DMS153 treated with DMSO at 0.1 percent for 48 hours (cell line): Measurements from ENCODE around the gene DMD.
"Not testable (repeated sequence)": the region's sequence is repeated elsewhere in the genome, so short reads cannot be mapped to it uniquely, and the experiment has no call there.

Source experiments
- DNase-seq: peaks from one replicate; lab custom pipeline; 2025; ENCODE audit not compliant: unreplicated experiment; lab: John Stamatoyannopoulos, UW

DMD gene

DNA sequence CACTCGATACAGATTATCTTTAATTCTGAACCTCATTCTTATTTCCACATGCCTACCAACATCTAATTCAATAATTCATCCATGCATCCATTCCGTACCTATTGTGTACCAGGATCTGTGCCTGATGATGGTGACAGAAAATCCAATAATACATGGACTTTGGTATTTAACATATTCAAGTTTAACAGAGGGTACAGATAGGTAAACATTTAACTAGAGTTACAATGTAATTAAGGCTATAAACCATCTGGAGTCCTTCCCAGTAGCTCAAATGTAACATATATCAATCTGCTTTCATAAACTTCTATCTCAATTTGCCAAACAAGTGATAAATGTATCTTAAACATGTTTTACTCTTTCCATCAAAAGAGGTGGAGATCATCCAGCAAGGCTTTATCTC is 1578.0 kb downstream of the DMD start:
- no peak for DNase-seq

DNA sequence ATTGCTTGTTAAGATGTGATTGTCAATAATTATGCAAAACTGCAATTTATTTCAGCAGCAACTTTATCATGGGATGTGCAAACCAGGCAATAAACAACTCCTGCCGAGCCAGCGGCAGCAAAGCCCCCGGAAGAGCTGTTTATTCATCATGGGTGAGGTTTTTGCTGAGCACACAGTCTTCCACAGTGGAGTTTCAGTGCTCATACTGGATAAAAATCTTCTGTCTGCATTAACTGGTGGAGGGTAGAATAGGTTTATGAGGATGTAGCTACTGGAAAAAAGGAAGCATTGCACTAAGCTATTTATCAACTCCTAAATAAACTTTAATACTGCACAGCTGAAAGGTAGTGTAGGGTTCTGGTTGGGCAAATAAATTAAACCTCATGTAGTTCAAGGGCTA is 1582.2 kb downstream of the DMD start:
- no peak for DNase-seq

DNA sequence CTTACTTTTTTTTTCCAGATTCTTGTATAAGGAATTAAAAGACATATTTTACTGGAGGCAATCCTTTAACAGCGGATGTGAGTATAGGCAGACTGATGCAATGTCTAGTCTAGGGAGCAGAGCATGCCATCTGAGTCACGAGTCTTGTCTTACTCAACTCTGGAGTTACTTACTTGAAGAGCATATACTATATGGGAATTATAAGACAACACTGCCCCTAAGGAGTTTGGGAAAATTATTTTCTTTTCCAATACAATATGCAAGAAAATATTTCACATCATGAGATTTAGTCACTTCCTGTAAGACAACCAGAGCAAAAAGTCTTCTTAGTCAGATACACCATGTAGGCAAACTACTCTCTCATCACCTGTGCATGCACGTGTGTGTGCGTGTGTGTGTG is 1602.2 kb downstream of the DMD start:
- no peak for DNase-seq

DNA sequence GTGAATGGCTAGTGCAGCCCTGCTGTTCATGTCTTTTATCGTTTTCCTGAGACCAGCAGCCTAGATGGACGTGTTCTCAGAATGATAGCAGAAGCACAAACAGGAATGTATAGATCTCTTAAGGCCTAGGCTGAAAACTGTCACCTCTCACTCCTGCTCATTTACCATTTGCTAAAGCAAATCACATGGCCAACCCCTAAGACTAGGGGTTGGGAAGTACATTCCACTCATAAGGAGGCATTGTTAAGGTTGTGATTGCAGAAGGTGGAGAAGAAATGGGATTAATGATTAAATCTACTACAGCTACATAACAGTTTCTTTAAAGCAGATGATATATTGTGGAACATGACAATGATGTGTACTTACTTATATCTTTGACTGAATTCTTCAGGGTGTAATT is 1602.7 kb downstream of the DMD start:
- no peak for DNase-seq

DNA sequence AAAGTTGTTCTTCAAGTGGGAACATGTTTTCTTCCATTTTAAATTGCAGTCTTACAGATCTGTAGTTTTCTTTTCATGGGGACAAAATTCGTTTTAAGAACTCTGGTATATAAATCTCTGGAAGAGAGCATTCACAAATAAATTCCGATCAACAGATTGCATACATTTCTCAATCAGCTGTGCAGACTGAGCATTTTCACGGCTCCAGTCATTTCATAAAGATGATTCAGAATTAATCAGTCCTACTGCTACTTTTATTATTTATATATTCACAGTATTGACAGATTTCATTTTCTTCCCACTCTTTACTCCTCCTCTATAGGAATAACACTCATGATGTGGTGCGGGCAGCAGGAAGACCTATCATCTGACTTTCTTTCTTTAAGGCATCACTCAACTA is 1604.6 kb downstream of the DMD start:
- no peak for DNase-seq

DNA sequence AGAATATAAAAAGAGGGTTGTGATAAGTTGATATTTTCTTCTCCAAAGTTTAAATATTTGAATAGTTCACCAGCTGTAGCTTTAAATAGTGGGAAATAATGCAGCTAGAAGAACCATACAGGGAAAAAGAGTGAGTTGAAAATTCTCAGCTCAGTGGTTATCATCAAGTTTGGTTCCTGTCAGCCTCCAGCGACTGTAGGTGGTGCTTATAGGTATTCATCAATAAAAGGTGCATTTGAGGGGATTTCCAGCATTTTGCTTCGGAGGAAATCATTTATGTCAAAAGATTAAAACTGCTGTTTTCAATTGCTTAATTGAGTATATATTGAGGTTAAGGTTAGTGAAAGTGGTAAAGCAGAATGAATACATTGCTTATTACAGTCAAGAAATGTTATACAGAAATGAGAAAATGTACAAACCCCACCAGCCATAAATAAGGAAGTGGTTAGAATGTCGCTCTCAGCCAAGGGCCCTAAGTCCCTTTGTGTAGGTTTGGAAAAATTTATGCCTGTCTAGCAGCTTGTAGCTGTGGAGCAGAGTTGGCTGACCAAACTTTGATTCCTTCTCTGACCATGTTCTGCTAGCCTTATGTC is 1606.6 kb downstream of the DMD start:
- no peak for DNase-seq

DNA sequence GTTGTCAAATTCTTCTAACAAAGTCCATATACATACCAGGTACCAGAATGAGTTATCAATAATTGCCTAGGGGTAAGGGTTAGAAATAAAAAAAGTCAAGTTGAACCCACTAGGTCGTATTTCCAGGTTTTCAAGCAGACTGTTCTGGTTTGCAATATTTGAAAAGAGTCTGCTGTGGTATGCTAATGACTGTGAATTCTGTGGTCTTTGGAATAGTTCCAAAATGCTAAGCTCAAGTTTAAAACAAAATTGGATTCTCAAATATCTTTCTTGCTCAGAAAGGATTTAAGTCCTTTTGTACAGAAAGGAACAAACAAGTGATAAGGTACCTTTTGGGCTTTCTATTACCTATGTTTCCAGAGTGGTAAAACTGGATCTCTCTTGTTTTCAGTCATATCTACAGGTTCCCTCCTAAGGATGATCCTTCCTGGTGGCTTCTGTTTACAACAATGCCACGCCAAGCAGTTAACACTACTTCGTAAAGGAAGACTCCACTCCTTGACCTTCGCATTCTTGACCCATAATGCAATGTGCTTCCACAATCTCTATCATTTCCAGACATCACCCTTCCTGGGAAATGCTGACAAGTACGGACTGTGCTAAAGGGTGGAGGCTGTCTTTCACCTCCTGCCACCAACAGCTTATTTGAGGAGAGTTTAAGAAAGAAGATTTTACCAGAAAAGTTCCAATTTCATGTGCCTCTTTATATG is 1607.8 kb downstream of the DMD start:
- no peak for DNase-seq

DNA sequence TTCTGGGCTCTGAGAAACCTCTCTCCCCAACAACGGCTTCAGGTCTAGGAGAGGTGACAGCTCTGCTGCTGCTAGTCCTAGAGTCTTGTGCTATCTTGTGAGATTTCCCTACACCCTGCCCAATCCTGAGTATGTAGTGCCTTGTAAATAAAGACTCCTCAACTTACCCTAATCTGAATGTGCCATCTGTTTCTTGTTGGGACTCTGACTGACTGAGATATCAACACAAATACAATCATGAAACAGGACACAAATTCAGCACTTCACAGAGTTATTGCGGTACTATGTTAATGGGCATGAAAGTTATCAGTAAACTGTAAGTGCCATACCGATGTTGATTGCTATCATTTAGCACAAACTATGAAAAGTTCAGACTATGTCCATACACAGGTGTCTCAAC is 1610.5 kb downstream of the DMD start:
- no peak for DNase-seq

DNA sequence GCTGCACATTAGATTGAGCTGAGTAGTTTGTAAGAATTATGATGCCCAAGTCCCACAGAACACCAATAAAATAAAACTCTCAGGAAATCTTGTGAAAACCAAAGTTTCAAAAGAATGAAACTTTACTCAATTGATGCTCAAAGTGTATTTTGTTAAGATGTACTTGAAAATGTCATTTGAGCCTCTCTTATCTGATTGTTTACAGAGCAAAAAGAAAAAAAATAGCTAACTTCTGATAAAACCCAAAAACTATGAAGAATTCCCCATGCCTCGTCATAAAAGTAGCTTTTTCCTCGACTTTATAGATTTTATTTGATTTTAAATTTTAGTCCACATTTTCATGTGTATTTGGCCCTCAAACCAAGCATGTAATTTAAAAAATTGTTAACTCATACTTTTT is 1618.0 kb downstream of the DMD start:
- no peak for DNase-seq

DNA sequence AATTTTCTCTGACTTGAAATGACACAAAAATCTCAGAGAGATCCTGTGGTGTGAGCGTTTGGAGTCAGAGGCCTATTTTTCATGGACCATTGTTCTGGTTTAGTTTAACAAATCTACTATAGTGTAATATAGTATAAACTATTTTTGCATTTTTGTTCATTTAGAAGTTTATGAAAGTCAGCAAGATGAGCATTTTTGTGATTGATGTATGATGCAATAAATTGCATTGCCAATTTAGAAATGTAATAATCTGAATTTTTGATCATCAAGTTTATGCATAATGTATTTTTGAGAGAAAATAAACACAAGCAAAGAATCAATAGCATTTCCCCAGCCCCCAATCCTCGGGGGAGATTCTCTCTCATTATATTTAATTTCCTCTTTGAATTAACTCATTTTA is 1620.0 kb downstream of the DMD start:
- no peak for DNase-seq

DNA sequence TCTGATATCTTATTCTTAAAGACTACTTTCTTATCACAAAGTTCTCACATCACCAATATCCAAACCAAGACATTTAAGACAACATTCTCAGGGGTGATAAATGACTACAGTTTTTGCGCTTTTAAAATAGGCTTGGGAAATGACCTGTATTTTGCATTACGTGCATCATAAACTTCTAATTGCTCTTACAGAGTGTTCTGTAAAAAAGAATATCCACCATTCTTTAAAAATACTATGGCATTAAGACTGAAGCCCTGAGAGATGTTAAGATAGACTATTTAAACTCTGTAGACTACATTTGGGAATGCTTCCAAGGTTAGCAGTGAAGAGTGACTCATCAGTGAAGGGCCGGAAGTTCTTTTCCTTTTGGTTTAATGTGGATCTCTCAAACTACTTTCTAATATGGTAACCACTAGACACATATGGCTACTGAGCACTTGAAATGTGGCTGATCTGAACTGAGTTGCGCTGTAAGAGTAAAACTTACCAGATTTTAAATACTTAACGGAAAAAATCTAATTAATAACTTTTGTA is 1620.7 kb downstream of the DMD start:
- DNase-seq = no peak

DNA sequence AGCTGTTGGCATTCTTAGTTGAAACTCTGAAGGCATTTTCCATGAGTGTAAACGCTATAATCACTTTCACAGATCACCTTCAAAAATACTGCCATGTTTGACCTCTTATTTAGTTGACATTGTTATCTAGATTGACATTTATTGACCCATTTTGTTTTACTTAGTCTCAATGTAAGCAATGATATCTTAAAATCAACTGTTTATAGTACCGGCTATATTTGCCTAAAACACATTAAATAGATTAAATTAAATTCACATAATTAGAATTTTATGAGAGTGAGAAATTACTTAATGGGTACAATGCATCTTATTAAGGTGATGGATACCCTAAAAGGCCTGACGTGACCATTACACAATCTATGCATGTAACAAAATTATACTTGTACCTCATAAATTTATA is 1621.8 kb downstream of the DMD start:
- DNase-seq = no peak

DNA sequence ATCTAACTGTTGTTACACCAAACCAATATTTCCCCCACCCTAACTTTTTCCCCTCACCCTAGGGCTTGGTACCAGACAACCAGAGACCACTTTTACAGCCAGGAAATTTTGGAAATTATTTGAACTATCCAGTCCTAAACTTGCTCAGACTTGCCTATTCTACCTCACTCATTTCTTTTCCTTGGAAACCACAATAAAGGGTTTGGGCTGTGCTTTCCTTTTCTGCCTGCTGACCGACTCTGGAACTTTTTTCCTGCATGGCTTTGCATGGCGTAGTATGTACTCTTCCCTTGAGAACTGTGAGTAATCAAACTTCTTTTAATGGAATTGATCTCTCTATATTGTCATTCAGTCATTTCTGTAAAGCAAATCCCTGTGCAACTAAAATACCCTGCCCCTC is 1623.0 kb downstream of the DMD start:
- DNase-seq = no peak

DNA sequence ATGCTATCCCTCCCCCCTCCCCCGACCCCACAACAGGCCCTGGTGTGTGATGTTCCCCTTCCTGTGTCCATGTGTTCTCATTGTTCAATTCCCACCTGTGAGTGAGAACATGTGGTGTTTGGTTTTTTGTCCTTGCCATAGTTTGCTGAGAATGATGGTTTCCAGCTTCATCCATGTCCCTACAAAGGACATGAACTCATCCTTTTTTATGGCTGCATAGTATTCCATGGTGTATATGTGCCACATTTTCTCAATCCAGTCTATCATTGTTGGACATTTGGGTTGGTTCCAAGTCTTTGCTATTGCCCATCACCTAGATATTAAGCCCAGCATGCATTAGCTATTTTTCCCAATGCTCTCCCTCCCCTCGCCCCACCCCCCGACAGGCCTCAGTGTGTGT is 1627.5 kb downstream of the DMD start:
- not testable (repeated sequence) for DNase-seq

DNA sequence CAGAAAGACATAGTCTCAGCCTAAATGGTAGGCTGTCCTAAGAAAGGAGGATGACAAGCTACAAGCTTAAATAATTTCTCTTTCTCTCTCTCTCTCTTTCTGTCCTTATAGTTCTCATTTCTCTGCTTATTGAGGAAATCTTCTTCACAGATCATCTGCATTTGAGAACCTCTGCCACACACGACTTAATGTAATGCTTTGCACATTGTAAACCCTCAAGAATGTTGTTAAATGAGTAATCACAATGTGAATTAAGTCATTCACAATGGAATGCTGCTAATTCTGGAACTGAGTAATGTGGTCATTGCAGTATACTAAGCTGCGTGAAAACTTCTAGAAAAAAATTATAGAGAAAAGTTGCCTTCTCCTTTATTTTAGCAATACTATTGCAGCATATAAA is 1630.6 kb downstream of the DMD start:
- no peak for DNase-seq

DNA sequence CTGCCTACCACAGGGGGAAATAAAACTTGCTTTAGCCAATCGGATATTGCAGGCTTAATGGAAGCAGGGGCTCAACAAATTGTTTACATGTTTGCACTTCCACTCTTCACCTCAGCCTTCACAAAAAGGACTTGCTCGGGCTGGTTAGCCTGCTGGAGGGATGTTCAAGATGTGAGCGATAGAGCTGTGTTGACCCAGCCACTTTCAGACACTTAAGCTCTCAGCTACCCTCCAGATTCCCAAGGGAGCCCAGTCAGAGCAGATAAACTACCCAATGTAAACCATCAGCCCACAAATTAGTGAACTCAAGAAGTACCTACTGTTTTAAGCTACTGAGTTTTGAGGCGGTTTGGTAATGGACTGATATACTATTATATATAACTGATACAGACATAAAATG is 1631.1 kb downstream of the DMD start:
- no peak for DNase-seq

DNA sequence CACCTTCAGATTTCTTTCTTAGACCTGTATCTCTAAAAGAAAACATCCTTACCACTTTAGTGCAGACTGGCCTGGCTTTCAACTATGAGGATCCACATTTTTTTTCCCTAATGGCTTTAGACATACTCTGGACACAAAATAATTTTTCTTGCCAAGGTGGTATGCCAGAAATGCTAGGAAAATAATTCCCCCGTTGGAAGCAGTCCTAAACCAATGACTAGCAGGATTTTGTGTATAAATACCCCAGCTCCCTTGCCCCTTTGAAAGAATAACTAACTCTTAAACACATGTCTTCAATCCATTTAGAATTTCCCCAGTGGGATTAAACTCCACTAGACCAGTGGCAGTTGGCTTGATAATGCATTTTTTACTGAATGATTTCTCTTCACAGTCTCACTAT is 1639.0 kb downstream of the DMD start:
- no peak for DNase-seq

DNA sequence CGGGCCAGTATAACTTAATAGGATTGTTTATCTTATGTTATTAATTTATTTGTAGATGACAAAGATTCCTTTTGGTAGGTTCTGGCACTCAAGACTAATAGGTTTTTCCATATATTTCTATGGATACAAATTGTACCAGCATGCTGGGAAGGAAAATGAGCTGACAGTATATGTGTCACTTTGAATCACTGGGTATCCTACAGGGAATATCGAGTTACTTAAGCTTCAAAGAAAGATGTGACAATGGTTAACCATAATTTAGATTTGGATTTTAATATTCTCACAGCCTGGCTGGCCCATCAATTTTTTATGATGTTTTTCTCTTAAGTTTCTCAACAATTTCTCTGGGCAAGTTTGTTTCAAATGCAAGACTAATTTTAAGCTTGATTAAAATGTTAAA is 1640.7 kb downstream of the DMD start:
- DNase-seq = no peak

DNA sequence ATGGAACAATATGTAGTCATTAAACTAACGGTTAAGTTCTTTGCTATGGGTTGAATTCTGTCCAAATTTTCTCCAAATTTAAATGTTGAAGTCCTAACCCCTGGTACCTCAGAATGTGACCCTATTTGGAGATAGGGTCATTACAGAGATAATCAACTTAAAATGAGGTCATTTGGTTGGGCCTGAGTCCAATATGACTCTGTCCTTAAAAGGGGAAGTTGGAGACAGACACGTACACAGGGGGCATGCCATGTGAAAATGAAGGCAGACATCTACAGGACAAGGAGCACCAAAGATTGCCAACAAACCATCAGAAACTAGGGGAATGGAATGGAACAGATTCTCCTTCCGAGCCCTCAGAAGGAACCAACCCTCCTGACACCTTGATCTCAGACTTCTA is 1647.6 kb downstream of the DMD start:
- no peak for DNase-seq

DNA sequence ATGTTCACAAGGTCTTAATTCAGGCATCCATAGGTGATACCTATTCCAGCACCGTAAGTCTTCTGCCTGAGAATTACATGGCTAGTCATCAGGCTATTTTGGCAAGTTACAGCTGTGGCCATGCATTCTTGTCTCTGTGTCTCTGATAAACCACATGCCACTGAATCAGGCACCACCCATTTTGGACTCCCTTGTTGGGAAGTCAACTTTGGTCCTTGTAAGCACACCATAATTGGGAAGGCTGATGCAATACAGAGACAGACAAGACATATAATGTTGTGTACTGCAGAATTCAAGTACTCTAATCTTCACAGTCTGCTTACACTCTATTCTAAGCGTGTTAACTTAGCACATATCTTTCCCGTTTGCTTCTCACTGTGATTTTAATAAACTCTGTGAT is 1655.8 kb downstream of the DMD start:
- DNase-seq = no peak

DNA sequence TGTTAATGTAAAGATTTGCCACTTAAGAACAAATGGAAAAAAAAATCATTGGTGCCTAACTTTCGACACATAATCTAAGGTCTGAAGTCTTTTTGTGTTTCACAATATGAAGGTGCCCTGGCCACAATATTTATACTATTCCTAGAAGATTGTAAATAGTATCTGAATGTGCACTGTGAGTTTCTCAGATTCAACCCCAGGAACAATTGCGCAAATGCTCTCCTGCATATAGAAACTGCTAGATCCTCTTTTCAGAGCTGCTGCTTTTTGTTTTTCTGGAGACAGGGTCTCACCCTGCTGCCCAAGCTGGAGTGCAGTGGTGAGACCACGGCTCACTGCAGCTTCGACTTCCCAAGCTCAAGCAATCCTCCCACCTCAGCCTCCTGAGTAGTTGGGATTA is 1659.4 kb downstream of the DMD start:
- no peak for DNase-seq

DNA sequence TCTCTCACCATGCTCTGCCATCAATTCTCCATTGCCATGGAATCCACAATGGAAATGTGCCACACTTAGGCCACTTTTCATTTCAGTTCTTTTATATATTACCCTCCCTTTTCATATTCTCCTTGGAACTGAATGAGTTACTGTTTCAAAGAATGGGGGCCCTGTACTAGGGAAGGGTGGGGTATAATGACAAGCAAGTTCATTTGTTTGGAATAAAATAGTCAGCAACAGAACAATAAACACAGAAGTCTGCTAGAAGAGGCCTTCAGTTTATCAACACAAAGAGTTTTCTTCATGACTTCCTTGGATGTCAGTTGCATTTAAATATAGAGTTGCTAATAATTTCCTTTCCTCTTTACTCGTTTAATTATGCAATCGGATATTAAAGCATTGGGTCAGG is 1661.2 kb downstream of the DMD start:
- DNase-seq = no peak

DNA sequence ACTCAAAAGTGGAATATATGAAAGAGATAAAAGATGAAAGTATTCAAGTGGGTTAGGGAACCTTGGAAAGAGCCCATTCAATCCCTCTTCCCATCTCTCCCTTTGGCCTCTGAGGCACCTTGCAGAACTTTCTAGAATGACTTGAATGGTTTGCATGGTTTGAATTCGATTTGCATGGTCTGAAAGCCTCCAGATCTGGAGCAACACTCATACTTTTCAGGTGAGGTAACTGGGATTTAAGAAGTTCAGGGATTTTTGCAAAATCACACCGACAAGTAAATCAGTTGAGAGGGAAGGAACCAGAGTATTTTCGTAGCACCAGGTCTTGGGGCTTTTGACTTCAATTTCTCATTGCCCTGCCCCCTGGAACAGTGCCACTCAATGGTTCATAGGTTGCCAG is 1663.5 kb downstream of the DMD start:
- no peak for DNase-seq
